Midbrain (tissue), 1 donor: ENCODE results near the gene LHFPL6.
A peak's percentile ranks its signal among the peaks of the same experiment; 100 is the strongest.

ENCODE experiments used
- DNase-seq: peaks from one replicate; lab custom pipeline; 2025; lab: John Stamatoyannopoulos, UW

Gene LHFPL6

GRCh38 chr13:39379667-39380655, 223.0 kb downstream of the LHFPL6 start:
- no peak for DNase-seq

DNA sequence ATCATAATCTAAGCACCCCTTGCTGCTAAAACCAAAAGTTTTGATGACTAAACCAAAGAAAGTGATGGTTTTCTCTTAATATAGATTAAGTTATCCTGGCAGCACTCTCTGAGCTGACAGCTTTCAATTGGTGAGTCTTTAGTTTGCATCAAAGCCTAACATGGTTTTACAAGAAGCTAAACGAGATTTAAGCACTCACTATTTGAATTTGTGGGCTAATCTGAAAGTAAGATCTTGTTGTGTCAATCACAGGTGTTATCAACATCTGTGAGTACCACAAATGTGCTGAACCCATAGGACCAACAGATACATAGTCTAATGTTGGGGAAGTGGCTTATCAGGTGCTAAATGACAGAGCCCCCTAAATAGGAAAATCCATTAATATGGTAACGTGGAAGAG, 223.9 kb downstream of the LHFPL6 start:
- DNase-seq, result no peak

DNA sequence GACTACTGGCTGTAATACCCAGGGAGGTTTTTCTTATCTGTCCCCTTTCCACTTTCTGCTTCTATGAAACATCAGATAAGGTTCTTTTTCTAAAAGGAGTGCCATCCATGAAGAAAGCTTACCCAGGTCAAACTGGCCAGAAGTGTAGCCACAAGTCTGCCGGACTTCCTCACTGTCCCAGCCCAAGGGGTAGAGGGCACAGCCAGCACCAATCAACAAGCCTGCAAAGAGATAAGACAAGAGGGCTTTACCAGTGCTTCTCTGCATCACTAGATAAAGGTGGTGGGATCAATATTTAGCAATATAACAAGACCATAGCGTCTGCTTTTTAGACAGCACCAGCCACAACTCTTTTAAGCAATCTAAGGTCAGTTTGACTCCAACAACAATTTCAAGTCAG, 224.7 kb downstream of the LHFPL6 start:
- DNase-seq, result no peak

- no peak for DNase-seq
Measured at GRCh38 chr13:39377699-39378098, 225.3 kb downstream of the LHFPL6 start.

DNA sequence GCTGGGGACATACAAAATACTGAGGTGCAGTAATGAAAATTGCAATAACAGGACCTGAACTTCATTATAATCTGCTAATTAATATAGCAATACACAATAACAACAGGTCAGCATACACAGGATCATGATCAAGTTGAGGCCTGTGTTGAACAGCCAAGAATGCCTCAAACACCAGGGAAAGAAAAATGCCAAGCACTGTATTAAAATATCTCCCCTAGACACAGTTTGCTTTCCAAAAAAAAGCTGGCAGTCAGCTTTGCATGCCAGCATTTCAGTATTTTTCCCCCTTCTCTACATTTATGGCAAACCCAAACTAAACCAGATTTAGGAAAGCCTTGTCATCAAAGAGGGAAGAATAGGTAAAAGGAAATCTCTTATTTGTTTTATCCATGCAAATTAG, 226.9 kb downstream of the LHFPL6 start:
- no peak for DNase-seq

GRCh38 chr13:39375601-39376000, 227.4 kb downstream of the LHFPL6 start:
- no peak for DNase-seq

GRCh38 chr13:39374741-39375189, 228.2 kb downstream of the LHFPL6 start:
- DNase-seq, result no peak

DNA sequence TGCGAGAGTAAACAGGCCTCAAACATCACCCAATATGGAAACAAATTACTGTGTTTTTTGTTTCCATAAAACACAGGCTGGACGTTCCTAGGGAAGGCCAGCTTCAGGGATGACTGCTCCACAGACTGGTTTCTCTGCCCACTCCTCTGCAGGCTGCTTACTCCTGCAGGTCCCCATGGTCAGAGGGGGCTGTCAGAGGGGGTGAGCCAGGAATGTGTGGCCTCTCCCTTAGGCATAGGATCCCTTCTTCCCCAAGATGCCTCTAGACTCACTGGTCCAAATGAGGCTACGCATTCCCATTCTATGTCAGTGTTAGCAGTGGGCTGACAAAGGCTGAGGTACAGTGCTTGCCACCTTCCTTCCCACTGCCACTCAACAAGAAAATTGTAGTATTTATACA, 229.8 kb downstream of the LHFPL6 start:
- DNase-seq, result no peak

DNA sequence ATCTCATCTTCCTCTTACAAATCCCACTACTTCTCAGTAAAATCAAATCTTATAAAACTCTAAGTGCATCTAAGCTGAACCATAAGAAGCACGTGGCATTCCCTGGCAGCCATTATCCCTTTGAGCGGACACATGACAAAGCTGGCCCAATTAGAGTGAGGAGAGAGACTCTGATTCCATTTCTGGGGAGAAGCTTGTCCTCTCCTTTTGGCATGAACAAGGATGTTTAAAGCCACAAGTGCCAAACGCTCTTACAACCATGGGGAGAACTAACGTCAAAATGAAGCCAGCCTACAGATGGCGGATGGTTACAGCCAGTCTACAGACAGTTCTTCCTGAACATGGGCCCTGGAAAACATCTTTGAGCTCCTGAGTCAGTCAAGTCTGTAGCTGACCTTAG, 231.3 kb downstream of the LHFPL6 start:
- no peak for DNase-seq

GRCh38 chr13:39370554-39370953, 232.4 kb downstream of the LHFPL6 start:
- DNase-seq, result peak; percentile 25

GRCh38 chr13:39370048-39370447, 232.9 kb downstream of the LHFPL6 start:
- DNase-seq, result no peak

DNA sequence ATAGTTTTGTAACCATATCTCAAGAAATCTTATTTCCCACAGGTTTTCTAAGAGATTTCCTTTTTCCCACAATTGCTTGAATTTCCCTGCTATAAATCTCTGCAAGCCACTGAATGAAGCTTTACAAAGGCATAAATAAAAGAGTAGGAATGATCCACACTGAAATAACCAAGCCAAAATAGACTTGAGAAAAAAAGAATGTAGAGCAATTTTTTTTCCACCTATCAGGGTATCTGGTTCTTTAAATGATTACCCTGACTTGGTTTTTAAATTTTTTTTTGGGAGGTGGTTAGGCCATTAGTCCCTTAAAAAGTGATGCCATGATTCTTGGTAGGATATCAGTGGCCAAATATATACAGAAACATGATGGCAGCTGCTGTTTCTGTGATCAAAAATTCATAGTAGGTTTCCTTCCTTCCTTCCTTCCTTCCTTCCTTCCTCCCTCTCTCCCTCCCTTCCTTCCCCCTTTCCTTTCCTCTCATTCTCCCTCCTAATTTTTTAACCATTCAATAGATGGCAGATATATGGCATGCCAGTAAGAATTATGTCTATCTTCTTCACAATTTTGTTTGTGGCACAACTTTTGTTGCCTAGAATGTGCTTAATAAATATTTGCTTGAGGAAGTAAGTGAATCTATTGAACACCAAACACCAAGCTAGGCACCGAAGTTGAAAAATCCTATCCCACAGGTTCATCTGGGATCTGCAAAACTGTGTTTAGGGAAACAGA, 233.7 kb downstream of the LHFPL6 start:
- no peak for DNase-seq

DNA sequence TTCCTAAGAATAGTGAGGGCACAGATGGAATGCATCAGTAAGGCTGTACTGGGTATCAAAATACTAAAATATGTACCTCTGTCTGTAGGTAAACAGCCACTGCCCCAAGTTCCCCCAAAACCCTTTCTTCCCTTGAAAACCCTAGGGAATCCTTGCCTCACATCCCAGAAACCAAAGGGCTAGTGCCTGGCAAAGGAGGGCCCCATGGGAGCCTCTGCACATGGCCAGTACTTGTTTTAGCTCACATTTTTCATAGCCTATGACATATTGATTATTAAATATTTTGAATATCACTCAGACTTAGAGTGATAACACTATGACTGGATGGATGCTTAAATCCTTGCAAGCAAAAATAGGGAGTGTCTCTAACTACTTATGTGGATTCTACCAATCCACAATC, 237.1 kb downstream of the LHFPL6 start:
- DNase-seq, result no peak

GRCh38 chr13:39364947-39365468, 238.0 kb downstream of the LHFPL6 start:
- DNase-seq, result no peak

DNA sequence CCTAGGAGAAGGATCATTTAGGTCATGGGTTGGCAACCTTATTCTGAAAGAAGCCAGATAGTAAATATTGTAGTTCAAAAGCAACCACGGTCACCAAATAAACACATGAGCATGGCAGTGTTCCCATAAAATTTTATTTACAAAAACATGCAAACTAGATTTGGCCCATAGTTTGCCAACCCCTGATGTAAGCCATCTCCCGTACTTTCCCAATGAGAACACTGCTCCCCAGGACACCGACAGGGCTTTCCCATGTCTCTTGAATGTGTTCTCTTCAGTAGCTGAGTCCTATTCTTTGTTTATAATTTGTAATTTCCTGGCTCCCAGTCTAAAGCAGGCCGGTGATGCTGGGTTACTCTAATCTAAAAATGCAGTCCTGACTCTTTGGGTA, 239.6 kb downstream of the LHFPL6 start:
- DNase-seq, result no peak

GRCh38 chr13:39362652-39363381, 240.2 kb downstream of the LHFPL6 start:
- peak; percentile 20 for DNase-seq

GRCh38 chr13:39353988-39354387, 249.0 kb downstream of the LHFPL6 start:
- no peak for DNase-seq

- DNase-seq, result no peak
Measured at GRCh38 chr13:39350461-39350881, 252.5 kb downstream of the LHFPL6 start.

GRCh38 chr13:39349391-39349960, 253.5 kb downstream of the LHFPL6 start:
- peak; percentile 4 for DNase-seq

DNA sequence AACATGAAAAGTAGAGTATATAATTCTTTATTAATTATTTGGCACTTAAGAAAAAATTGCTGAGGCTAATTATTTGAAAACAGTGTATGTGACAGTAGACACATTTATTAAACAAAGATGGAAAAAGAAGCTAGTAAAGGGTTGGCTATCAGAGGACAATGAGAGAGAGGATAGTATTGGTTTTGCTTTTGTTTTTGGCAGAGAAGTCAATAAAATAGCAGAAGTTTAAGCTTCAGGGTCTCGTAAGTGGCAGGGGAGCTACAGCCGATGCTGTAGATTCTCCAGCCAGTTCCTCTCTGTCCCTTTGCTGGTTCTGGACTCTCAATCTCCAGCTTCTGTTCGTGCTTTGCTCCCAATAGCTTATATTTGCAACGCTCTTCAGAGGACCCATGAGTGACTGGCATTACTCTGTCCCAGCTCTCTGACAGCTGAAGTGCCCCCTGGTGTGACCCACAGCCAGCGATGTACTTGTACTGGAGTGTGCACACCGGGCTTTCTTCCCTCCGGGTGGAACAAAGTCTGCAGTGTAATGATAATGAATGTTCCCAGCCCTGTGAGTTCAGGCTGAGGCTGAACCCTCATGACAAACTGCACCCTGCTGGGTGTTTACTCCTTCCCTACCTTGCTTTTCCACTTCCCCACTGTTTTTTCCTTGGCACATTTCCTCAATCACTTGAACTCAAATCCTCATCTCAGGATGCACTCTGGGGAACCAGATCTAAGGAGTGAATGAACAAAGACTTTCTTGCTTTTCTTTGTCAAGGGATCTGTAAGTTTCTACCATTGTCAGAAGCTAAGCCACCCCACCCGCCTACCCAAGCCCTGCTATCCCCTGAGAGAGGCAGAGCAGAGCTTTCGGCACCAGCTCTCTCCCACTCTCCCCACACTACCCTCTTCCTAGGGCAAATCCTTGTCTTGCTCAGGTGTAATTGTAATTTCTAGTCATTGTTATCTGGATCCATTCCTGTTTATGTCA, 254.8 kb downstream of the LHFPL6 start:
- peak; percentile 21 for DNase-seq
